Panc1 (cell line): ENCODE measurements around the gene CLEC4G. TPM values are rescaled to one million over a fixed set of nuclear protein-coding genes. Genes with fewer than 3 reads are reported as not detected.

ENCODE experiments used
- ATAC-seq: fragments of 200-7000 bp; cut with Tn5 transposase; 2 replicates; pipeline ENCODE4 v1.9.1; 2020; ENCODE audit warnings: mild to moderate bottlenecking, moderate library complexity
- BruUV-seq: library from RNA; stranded (reverse); fragments of 400-500 nt; replicated peaks from 2 replicates; lab custom pipeline; 2021; lab: Mats Ljungman, UMichigan
- CTCF ChIA-PET: fragments of 300-600 bp; sonication (Branson Sonifier 250); formaldehyde crosslinking; loops from one replicate; lab custom pipeline; 2022; ENCODE audit warnings: antibody characterized with exemption; lab: Charles Lee
- POLR2A ChIA-PET: fragments of 300-600 bp; sonication (Branson Sonifier 250); formaldehyde crosslinking; loops from one replicate; lab custom pipeline; 2022; ENCODE audit warnings: antibody characterized with exemption; lab: Charles Lee
- DNase-seq: peaks from one replicate; pipeline ENCODE4 v3.0.0-alpha.2; 2010; ENCODE audit warnings: low read depth, low spot score
- H3K27ac ChIP-seq: 2 replicates; pipeline ENCODE4 v1.5.1; 2011; ENCODE audit warnings: mild to moderate bottlenecking, low read length, inconsistent platforms
- H3K27me3 ChIP-seq: fragments of 200-500 bp; sonication (Bioruptor generic); 2 replicates; pipeline ENCODE4 v1.6.0; 2014; ENCODE audit warnings: low read length, inconsistent platforms; ENCODE audit not compliant: control insufficient read depth, insufficient read depth
- H3K36me3 ChIP-seq: fragments of 200-500 bp; sonication (Bioruptor generic); 2 replicates; pipeline ENCODE4 v1.5.1; 2014; ENCODE audit warnings: inconsistent platforms, mild to moderate bottlenecking, low read length, moderate library complexity; ENCODE audit not compliant: control insufficient read depth, insufficient read depth
- H3K4me1 ChIP-seq: 2 replicates; pipeline ENCODE4 v1.5.1; 2011; ENCODE audit warnings: inconsistent platforms, mild to moderate bottlenecking, low read length, moderate library complexity; ENCODE audit not compliant: control insufficient read depth, insufficient read depth
- H3K4me3 ChIP-seq, 2 experiments: 2 replicates each; pipeline ENCODE4 v1.5.1; 2011 to 2012; ENCODE audit warnings: low read depth in 2 of 2, low read length in 2 of 2, mild to moderate bottlenecking in 2 of 2, inconsistent platforms in 1 of 2, moderate library complexity in 1 of 2
- H3K9me3 ChIP-seq: fragments of 200-500 bp; sonication (Bioruptor generic); 2 replicates; pipeline ENCODE4 v1.5.1; 2014; ENCODE audit warnings: low read depth, mild to moderate bottlenecking, inconsistent platforms, low read length, moderate library complexity; ENCODE audit not compliant: control insufficient read depth, insufficient read depth
- POLR2AphosphoS5 ChIP-seq: IDR thresholded peaks from 2 replicates; pipeline ENCODE4 v1.6.1; 2012; ENCODE audit warnings: mild to moderate bottlenecking, low read depth, low read length, moderate library complexity
- SIN3A ChIP-seq: IDR thresholded peaks from 2 replicates; pipeline ENCODE4 v1.6.1; 2012; ENCODE audit warnings: low read depth, mild to moderate bottlenecking, low read length, moderate library complexity, borderline replicate concordance; ENCODE audit not compliant: insufficient read depth
- TCF7L2 ChIP-seq: IDR thresholded peaks from 2 replicates; pipeline ENCODE4 v1.6.1; 2011; ENCODE audit warnings: mild to moderate bottlenecking, low read depth, low read length, inconsistent platforms
- in situ Hi-C: cut with HindIII; loops from 2 replicates; pipeline ENCODE4 v1.10.0; 2016; ENCODE audit warnings: low sequenced_read_pairs, low pct_unique_long_range_greater_than_20kb
- intact Hi-C: fragments of 100-400 bp; cut with micrococcal nuclease; formaldehyde crosslinking; loops from one replicate; pipeline ENCODE4 v1.10.0; 2022; ENCODE audit not compliant: unreplicated experiment
- total RNA-seq: library from RNA; stranded (reverse); gene quantifications from one replicate; pipeline ENCODE4 v1.2.1, GENCODE V29; 2021; ENCODE audit not compliant: unreplicated experiment
- TF ChIP-seq, protein P1 (sequence below), 2 experiments: IDR thresholded peaks; 2 replicates each; pipeline ENCODE4 v1.6.1; 2011 to 2012; ENCODE audit warnings: low read depth in 2 of 2, control low read depth in 1 of 2, low read length in 1 of 2, mild to moderate bottlenecking in 1 of 2, moderate library complexity in 1 of 2; ENCODE audit not compliant: insufficient read depth in 1 of 2
- TF ChIP-seq, protein P2 (sequence below): fragments of 450-650 bp; IDR thresholded peaks from 2 replicates; pipeline ENCODE4 v1.5.1; 2017; ENCODE audit warnings: mild to moderate bottlenecking

CLEC4G gene
- total RNA-seq, 1 experiment from 2014 or later: not detected

DNA sequence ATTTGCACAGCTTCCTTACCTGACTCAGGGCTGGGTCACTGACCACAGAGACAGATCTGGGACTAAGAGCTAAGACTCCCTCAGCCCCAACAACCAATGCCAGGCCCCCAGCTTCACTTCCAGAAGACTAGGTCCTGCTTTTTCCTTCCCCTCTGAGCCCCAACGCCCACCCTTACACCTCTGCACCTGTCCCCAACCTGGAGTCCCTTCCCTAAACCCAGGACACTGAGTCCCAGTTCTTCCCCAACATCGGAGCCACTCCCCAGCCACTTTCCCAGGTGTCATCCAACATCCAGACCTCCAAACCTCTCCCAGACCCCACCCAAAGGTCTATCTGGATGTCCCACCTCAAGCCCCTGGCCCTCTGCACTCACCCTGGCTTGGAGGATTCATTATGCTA, 32.9 kb downstream of the CLEC4G start:
- CTCF ChIA-PET: interaction anchor here (0.6 kb wide), 1 partner anchor 70 kb away, joined by 10 read pairs; the partner anchor contains the start of genes PET100 and XAB2
- intact Hi-C loops: no loop called here
- Histone ChIP-seq H3K36me3 (no peaks in the 10 kb centered on the region), H3K27ac (no peak overlapping the region), H3K4me3 (no peak overlapping the region), H3K27me3 (peaks cover 2% of the 10 kb centered on the region; the same call in 1 of the 2 replicates), H3K9me3 (no peaks in the 10 kb centered on the region), H3K4me1 (no peaks in the 10 kb centered on the region)
- TF ChIP-seq TCF7L2 (no peak), POLR2AphosphoS5 (no peak), SIN3A (no peak)
- TF ChIP-seq, protein P1, sequence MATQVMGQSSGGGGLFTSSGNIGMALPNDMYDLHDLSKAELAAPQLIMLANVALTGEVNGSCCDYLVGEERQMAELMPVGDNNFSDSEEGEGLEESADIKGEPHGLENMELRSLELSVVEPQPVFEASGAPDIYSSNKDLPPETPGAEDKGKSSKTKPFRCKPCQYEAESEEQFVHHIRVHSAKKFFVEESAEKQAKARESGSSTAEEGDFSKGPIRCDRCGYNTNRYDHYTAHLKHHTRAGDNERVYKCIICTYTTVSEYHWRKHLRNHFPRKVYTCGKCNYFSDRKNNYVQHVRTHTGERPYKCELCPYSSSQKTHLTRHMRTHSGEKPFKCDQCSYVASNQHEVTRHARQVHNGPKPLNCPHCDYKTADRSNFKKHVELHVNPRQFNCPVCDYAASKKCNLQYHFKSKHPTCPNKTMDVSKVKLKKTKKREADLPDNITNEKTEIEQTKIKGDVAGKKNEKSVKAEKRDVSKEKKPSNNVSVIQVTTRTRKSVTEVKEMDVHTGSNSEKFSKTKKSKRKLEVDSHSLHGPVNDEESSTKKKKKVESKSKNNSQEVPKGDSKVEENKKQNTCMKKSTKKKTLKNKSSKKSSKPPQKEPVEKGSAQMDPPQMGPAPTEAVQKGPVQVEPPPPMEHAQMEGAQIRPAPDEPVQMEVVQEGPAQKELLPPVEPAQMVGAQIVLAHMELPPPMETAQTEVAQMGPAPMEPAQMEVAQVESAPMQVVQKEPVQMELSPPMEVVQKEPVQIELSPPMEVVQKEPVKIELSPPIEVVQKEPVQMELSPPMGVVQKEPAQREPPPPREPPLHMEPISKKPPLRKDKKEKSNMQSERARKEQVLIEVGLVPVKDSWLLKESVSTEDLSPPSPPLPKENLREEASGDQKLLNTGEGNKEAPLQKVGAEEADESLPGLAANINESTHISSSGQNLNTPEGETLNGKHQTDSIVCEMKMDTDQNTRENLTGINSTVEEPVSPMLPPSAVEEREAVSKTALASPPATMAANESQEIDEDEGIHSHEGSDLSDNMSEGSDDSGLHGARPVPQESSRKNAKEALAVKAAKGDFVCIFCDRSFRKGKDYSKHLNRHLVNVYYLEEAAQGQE (IDR thresholded peaks at IDR 0.05; ENCODE audit: insufficient read depth in 1 of 2, low read depth in 2 of 2, low read length in 1 of 2): no peak
- TF ChIP-seq, protein P2, sequence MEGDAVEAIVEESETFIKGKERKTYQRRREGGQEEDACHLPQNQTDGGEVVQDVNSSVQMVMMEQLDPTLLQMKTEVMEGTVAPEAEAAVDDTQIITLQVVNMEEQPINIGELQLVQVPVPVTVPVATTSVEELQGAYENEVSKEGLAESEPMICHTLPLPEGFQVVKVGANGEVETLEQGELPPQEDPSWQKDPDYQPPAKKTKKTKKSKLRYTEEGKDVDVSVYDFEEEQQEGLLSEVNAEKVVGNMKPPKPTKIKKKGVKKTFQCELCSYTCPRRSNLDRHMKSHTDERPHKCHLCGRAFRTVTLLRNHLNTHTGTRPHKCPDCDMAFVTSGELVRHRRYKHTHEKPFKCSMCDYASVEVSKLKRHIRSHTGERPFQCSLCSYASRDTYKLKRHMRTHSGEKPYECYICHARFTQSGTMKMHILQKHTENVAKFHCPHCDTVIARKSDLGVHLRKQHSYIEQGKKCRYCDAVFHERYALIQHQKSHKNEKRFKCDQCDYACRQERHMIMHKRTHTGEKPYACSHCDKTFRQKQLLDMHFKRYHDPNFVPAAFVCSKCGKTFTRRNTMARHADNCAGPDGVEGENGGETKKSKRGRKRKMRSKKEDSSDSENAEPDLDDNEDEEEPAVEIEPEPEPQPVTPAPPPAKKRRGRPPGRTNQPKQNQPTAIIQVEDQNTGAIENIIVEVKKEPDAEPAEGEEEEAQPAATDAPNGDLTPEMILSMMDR: no peak
- in situ Hi-C loops: no loop called here
- BruUV-seq: no TSS peak
- POLR2A ChIA-PET: no interaction called here
- no peak for DNase-seq
- ATAC-seq: no peak

DNA sequence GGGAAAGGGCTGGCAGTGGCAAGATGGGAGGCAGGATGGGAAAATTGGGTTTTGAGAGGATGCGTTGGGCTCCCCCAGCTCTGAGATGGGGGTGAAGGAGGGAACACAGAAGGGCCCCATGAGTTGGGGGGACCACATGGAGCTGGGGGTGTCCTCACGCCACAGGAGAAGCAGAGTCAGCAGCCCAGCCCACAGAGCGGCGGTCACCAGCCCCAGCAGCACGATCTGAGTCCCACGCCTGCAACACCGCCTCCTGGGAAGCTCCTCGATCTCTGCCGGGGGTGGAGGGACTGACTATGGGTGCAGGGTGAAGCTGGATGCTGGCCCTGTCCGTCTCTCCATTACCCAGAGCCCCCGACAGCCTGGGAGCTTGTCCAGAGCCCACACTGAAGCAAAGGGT, 33.3 kb downstream of the CLEC4G start:
- intact Hi-C loops: no loop called here
- TF ChIP-seq, protein P2: no peak
- no peak for TF ChIP-seq SIN3A
- TF ChIP-seq, protein P1 (IDR thresholded peaks at IDR 0.05; ENCODE audit: insufficient read depth in 1 of 2, low read depth in 2 of 2, low read length in 1 of 2): no peak
- no peak for TF ChIP-seq TCF7L2
- no peak for TF ChIP-seq POLR2AphosphoS5
- no peak overlapping the region for H3K27ac ChIP-seq
- no peaks in the 10 kb centered on the region for H3K36me3 ChIP-seq
- H3K4me1 ChIP-seq: no peaks in the 10 kb centered on the region
- no peak for DNase-seq
- H3K4me3 ChIP-seq: no peak overlapping the region
- no peak for ATAC-seq
- peaks cover 2% of the 10 kb centered on the region; the same call in 1 of the 2 replicates for H3K27me3 ChIP-seq
- BruUV-seq: no TSS peak
- in situ Hi-C loops: no loop called here
- H3K9me3 ChIP-seq: no peaks in the 10 kb centered on the region
- ChIA-PET CTCF (interaction anchor here (0.6 kb wide), 1 partner anchor 69 kb away, joined by 10 read pairs; the partner anchor contains the start of genes PET100 and XAB2), POLR2A (no interaction called here)
